ENCODE results near the gene DUSP7. TPM values are rescaled to one million over a fixed set of nuclear protein-coding genes. Genes with fewer than 3 reads are reported as not detected.

Gene DUSP7
- total and polyA plus RNA-seq, 9 of the 15 experiments (the other 6 are each of a cell fraction or from before 2014, with no cell fraction given): 0.45 to 15.8 (median 8.2) TPM

DNA sequence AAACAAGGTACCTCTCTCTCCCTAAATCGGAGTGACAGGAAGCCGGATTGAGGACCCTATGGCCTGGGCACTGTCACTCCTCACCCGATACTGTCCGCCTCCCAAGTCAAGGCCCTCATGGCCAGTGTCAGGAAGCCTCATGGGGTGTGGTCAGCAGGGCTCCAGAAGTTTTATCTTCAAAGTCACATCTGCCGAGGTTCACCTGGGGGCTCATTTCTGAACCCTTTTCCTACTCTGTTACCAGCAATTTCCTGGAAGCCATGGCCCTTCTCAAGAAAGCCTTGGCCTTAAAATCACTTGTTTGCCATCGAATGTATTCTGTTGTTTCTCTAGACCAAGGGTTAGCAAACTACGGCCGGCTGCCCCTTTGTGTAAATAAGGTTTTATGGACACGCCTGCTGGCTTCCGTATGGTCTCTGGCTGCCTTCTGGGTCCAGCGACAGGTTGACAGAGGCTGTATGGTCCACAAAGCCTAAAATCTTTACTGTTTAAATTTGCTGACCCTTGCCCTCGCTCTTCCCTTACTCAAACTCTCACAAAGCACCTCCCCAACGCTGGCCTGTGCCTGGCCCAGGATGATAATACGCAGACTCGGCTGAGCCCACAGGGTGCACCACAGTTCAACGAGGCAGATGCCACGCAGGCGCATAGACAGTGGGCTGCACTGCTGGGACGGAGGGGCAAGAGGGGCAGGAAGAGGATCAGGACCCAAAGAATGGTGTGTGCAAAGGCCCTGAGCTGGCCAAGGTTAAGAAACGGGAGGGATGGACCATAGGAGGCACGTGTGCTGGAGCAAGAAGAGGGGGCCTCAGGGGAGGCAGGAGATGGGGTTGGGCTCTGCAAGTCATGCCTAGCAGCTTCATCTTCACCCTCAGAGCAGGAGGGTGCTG lies 24.7 kb upstream of the DUSP7 start (continued):
- TF ChIP-seq ZNF830 (CRISPR knock-in tag; IDR thresholded peaks at IDR 0.05) (no peak), MAZ (CRISPR knock-in tag; conservative IDR thresholded peaks at IDR 0.05 in 1 of 2, IDR thresholded peaks at IDR 0.05 in 1 of 2) (peak in 1 of 2 experiments; percentile 37; a peak in 1 of 4 replicates), SUPT5H (IDR thresholded peaks at IDR 0.05) (no peak), SRF (CRISPR knock-in tag; IDR thresholded peaks at IDR 0.05) (no peak), GATAD2A (IDR thresholded peaks at IDR 0.05) (no peak), XRCC5 (IDR thresholded peaks at IDR 0.05; ENCODE audit: low read depth, low read length) (0 out of 2 replicates have a peak, but pooled peaks have one; percentile 8), SIN3A (IDR thresholded peaks at IDR 0.05; ENCODE audit: borderline replicate concordance in 2 of 2, control insufficient read depth in 1 of 2, low read depth in 2 of 2, low read length in 2 of 2) (no peak), L3MBTL2 (IDR thresholded peaks at IDR 0.05) (peak; percentile 37; the same call in 1 of the 2 replicates), EP300 (IDR thresholded peaks at IDR 0.05; ENCODE audit: low read length) (peak; percentile 57; the same call in 1 of the 2 replicates), TCF3 (CRISPR knock-in tag; IDR thresholded peaks at IDR 0.05) (peak; percentile 74), ZNF436 (CRISPR knock-in tag; IDR thresholded peaks at IDR 0.05) (no peak), NCOR1 (IDR thresholded peaks at IDR 0.05) (peak; percentile 66), WHSC1 (IDR thresholded peaks at IDR 0.05; ENCODE audit: low read length) (no peak), STAT5A (IDR thresholded peaks at IDR 0.05; ENCODE audit: borderline replicate concordance, low read length) (peak; percentile 67; the same call in 1 of the 2 replicates), RBBP5 (IDR thresholded peaks at IDR 0.05; ENCODE audit: borderline replicate concordance, insufficient read depth, low read length, poor library complexity, severe bottlenecking) (peak; percentile 32), TAL1 (IDR thresholded peaks at IDR 0.05) (peak; percentile 75)
- TF ChIP-seq, protein P1, sequence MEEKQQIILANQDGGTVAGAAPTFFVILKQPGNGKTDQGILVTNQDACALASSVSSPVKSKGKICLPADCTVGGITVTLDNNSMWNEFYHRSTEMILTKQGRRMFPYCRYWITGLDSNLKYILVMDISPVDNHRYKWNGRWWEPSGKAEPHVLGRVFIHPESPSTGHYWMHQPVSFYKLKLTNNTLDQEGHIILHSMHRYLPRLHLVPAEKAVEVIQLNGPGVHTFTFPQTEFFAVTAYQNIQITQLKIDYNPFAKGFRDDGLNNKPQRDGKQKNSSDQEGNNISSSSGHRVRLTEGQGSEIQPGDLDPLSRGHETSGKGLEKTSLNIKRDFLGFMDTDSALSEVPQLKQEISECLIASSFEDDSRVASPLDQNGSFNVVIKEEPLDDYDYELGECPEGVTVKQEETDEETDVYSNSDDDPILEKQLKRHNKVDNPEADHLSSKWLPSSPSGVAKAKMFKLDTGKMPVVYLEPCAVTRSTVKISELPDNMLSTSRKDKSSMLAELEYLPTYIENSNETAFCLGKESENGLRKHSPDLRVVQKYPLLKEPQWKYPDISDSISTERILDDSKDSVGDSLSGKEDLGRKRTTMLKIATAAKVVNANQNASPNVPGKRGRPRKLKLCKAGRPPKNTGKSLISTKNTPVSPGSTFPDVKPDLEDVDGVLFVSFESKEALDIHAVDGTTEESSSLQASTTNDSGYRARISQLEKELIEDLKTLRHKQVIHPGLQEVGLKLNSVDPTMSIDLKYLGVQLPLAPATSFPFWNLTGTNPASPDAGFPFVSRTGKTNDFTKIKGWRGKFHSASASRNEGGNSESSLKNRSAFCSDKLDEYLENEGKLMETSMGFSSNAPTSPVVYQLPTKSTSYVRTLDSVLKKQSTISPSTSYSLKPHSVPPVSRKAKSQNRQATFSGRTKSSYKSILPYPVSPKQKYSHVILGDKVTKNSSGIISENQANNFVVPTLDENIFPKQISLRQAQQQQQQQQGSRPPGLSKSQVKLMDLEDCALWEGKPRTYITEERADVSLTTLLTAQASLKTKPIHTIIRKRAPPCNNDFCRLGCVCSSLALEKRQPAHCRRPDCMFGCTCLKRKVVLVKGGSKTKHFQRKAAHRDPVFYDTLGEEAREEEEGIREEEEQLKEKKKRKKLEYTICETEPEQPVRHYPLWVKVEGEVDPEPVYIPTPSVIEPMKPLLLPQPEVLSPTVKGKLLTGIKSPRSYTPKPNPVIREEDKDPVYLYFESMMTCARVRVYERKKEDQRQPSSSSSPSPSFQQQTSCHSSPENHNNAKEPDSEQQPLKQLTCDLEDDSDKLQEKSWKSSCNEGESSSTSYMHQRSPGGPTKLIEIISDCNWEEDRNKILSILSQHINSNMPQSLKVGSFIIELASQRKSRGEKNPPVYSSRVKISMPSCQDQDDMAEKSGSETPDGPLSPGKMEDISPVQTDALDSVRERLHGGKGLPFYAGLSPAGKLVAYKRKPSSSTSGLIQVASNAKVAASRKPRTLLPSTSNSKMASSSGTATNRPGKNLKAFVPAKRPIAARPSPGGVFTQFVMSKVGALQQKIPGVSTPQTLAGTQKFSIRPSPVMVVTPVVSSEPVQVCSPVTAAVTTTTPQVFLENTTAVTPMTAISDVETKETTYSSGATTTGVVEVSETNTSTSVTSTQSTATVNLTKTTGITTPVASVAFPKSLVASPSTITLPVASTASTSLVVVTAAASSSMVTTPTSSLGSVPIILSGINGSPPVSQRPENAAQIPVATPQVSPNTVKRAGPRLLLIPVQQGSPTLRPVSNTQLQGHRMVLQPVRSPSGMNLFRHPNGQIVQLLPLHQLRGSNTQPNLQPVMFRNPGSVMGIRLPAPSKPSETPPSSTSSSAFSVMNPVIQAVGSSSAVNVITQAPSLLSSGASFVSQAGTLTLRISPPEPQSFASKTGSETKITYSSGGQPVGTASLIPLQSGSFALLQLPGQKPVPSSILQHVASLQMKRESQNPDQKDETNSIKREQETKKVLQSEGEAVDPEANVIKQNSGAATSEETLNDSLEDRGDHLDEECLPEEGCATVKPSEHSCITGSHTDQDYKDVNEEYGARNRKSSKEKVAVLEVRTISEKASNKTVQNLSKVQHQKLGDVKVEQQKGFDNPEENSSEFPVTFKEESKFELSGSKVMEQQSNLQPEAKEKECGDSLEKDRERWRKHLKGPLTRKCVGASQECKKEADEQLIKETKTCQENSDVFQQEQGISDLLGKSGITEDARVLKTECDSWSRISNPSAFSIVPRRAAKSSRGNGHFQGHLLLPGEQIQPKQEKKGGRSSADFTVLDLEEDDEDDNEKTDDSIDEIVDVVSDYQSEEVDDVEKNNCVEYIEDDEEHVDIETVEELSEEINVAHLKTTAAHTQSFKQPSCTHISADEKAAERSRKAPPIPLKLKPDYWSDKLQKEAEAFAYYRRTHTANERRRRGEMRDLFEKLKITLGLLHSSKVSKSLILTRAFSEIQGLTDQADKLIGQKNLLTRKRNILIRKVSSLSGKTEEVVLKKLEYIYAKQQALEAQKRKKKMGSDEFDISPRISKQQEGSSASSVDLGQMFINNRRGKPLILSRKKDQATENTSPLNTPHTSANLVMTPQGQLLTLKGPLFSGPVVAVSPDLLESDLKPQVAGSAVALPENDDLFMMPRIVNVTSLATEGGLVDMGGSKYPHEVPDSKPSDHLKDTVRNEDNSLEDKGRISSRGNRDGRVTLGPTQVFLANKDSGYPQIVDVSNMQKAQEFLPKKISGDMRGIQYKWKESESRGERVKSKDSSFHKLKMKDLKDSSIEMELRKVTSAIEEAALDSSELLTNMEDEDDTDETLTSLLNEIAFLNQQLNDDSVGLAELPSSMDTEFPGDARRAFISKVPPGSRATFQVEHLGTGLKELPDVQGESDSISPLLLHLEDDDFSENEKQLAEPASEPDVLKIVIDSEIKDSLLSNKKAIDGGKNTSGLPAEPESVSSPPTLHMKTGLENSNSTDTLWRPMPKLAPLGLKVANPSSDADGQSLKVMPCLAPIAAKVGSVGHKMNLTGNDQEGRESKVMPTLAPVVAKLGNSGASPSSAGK (IDR thresholded peaks at IDR 0.05): peak; percentile 78
